ENCODE data around the gene FOXO6.

Gene FOXO6

GRCh38 chr1:41333146-41333784 is 28.0 kb upstream of the FOXO6 start:
- ChIA-PET CTCF (interaction anchor here (0.7 kb wide), 1 partner anchor 20 kb away, joined by 5 read pairs; no protein-coding TSS in a partner anchor), POLR2A (no interaction called here)
- DNase-seq (ENCODE audit: extremely low spot score) = no peak
- TF ChIP-seq ELF4 (IDR thresholded peaks at IDR 0.05) = no peak
- no peak for TF ChIP-seq ZNF384 (IDR thresholded peaks at IDR 0.05)
- TF ChIP-seq SP1 (IDR thresholded peaks at IDR 0.05) = no peak
- TF ChIP-seq HDGF (IDR thresholded peaks at IDR 0.05; ENCODE audit: borderline replicate concordance) = no peak
- no peak for TF ChIP-seq TARDBP (IDR thresholded peaks at IDR 0.05)
- TF ChIP-seq SUZ12 (IDR thresholded peaks at IDR 0.05) = no peak
- no peak for TF ChIP-seq PKNOX1 (IDR thresholded peaks at IDR 0.05)
- TF ChIP-seq CTBP1 (IDR thresholded peaks at IDR 0.05; ENCODE audit: borderline replicate concordance) = no peak

GRCh38 chr1:41338820-41339219 is 22.4 kb upstream of the FOXO6 start:
- no peak for DNase-seq (ENCODE audit: extremely low spot score)
- POLR2A ChIA-PET = no interaction called here
- TF ChIP-seq NFRKB (IDR thresholded peaks at IDR 0.05) = no peak
- no peak for TF ChIP-seq FOXK2 (IDR thresholded peaks at IDR 0.05)
- no peak for TF ChIP-seq FOXM1 (IDR thresholded peaks at IDR 0.05; ENCODE audit: borderline replicate concordance)
- 0 out of 2 replicates have a peak, but pooled peaks have one; percentile 3 for TF ChIP-seq PKNOX1 (IDR thresholded peaks at IDR 0.05)
- no peak for TF ChIP-seq BHLHE40 (IDR thresholded peaks at IDR 0.05; ENCODE audit: borderline replicate concordance)
- no peak for TF ChIP-seq ARNT (IDR thresholded peaks at IDR 0.05)
- TF ChIP-seq TARDBP (IDR thresholded peaks at IDR 0.05) = no peak
- TF ChIP-seq LEF1 (IDR thresholded peaks at IDR 0.05; ENCODE audit: borderline replicate concordance) = no peak
- CTCF ChIA-PET = no interaction called here

- DNase-seq (ENCODE audit: extremely low spot score) = no peak
- no peak for TF ChIP-seq FOXM1 (IDR thresholded peaks at IDR 0.05; ENCODE audit: borderline replicate concordance)
- CTCF ChIA-PET = no interaction called here
- POLR2A ChIA-PET = no interaction called here
Observed at GRCh38 chr1:41340655-41341364, 20.4 kb upstream of the FOXO6 start.

- ChIA-PET CTCF (interaction anchor here (2.2 kb wide), 1 partner anchor 10 kb away, joined by 10 read pairs; no protein-coding TSS in a partner anchor), POLR2A (no interaction called here)
- no peak for DNase-seq (ENCODE audit: extremely low spot score)
- TF ChIP-seq SP1 (IDR thresholded peaks at IDR 0.05) (no peak), ARNT (IDR thresholded peaks at IDR 0.05) (no peak), ZNF384 (IDR thresholded peaks at IDR 0.05) (no peak), SUZ12 (IDR thresholded peaks at IDR 0.05) (no peak), L3MBTL2 (conservative IDR thresholded peaks at IDR 0.05) (no peak), TARDBP (IDR thresholded peaks at IDR 0.05) (no peak), BHLHE40 (IDR thresholded peaks at IDR 0.05; ENCODE audit: borderline replicate concordance) (no peak), CTBP1 (IDR thresholded peaks at IDR 0.05; ENCODE audit: borderline replicate concordance) (no peak), FOXK2 (IDR thresholded peaks at IDR 0.05) (no peak), HDGF (IDR thresholded peaks at IDR 0.05; ENCODE audit: borderline replicate concordance) (no peak), LEF1 (IDR thresholded peaks at IDR 0.05; ENCODE audit: borderline replicate concordance) (no peak)
Observed at GRCh38 chr1:41341365-41341683, 19.9 kb upstream of the FOXO6 start.

GRCh38 chr1:41341772-41342562 is 19.3 kb upstream of the FOXO6 start:
- POLR2A ChIA-PET = no interaction called here
- TF ChIP-seq ARNT (IDR thresholded peaks at IDR 0.05) (no peak), HDGF (IDR thresholded peaks at IDR 0.05; ENCODE audit: borderline replicate concordance) (no peak), FOXA1 (IDR thresholded peaks at IDR 0.05) (no peak), SUZ12 (IDR thresholded peaks at IDR 0.05) (no peak), FOXK2 (IDR thresholded peaks at IDR 0.05) (no peak), BHLHE40 (IDR thresholded peaks at IDR 0.05; ENCODE audit: borderline replicate concordance) (no peak), CTBP1 (IDR thresholded peaks at IDR 0.05; ENCODE audit: borderline replicate concordance) (no peak), ZNF384 (IDR thresholded peaks at IDR 0.05) (no peak), FOXM1 (IDR thresholded peaks at IDR 0.05; ENCODE audit: borderline replicate concordance) (no peak), SP1 (IDR thresholded peaks at IDR 0.05) (no peak), ELF4 (IDR thresholded peaks at IDR 0.05) (no peak), LEF1 (IDR thresholded peaks at IDR 0.05; ENCODE audit: borderline replicate concordance) (no peak), NFRKB (IDR thresholded peaks at IDR 0.05) (no peak), TARDBP (IDR thresholded peaks at IDR 0.05) (no peak), PKNOX1 (IDR thresholded peaks at IDR 0.05) (no peak), L3MBTL2 (conservative IDR thresholded peaks at IDR 0.05) (no peak)
- no peak for DNase-seq (ENCODE audit: extremely low spot score)
- CTCF ChIA-PET = interaction anchor here (0.6 to 2.2 kb wide), 5 partner anchors 11 to 1661 kb away, joined by 3 to 10 read pairs (median 5); no protein-coding TSS in a partner anchor

All from HEK293T (cell line).